Measurements from ENCODE around the gene SMAD3.

DNA sequence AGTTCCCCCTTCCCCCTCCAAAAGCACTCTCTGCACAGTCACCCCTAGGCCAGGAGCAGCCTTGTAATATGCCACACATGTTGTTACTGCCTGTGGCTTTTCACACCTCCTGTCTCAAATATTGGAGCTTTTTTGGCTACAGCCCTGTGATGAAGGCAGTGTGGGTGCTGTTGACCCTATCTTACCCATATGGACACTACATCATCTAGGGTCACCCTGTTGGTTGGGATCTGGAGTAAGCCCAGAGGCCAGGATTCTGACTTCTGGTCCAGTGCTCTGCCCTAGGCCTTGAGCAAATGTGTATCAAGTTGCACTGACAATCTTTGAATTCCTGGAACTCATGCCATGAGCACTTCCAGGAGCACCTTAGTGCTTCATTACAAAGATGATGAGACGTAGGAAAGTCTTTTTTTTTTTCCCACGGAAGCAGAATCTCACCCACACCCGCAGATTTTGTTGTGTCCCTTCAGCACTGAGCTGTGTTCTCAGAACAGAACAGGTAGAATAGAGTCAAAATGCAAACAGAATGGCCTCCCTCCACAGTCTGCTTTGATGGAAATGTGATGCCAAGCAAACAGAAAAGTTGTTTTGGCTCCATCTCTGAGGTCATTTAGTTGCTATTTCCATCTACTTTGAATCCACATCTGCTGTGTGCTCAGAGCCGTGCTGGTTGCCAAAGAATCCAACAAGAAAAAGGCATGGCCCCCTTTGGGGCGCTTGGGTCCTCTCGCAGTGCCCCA lies 49.6 kb downstream of the SMAD3 start:
- TF ChIP-seq POLR2AphosphoS5 (IDR thresholded peaks at IDR 0.05) = no peak
- TF ChIP-seq, protein P1, sequence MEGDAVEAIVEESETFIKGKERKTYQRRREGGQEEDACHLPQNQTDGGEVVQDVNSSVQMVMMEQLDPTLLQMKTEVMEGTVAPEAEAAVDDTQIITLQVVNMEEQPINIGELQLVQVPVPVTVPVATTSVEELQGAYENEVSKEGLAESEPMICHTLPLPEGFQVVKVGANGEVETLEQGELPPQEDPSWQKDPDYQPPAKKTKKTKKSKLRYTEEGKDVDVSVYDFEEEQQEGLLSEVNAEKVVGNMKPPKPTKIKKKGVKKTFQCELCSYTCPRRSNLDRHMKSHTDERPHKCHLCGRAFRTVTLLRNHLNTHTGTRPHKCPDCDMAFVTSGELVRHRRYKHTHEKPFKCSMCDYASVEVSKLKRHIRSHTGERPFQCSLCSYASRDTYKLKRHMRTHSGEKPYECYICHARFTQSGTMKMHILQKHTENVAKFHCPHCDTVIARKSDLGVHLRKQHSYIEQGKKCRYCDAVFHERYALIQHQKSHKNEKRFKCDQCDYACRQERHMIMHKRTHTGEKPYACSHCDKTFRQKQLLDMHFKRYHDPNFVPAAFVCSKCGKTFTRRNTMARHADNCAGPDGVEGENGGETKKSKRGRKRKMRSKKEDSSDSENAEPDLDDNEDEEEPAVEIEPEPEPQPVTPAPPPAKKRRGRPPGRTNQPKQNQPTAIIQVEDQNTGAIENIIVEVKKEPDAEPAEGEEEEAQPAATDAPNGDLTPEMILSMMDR (IDR thresholded peaks at IDR 0.05) = no peak
